ENCODE data around the gene KIF1C.

- TF ChIP-seq CTCF (IDR thresholded peaks at IDR 0.05) (no peak), EZH2 (IDR thresholded peaks at IDR 0.05) (no peak), EZH2phosphoT487 (IDR thresholded peaks at IDR 0.05) (no peak)
Measured at GRCh38 chr17:5032865-5033264, 35.1 kb downstream of the KIF1C start.

All from neural progenitor cell (in vitro differentiated cells).